GM12878 (cell line): ENCODE measurements around the gene PF4V1. TPM values are rescaled to one million over a fixed set of nuclear protein-coding genes. Genes with fewer than 3 reads are reported as not detected.

Experiments used
- ATAC-seq: fragments of 200-7000 bp; cut with Tn5 transposase; 3 replicates; pipeline ENCODE4 v1.9.1; 2020; ENCODE audit warnings: mild to moderate bottlenecking, moderate library complexity
- BruUV-seq: library from RNA; stranded (reverse); fragments of 400-500 nt; replicated peaks from 2 replicates; lab custom pipeline; 2021; lab: Mats Ljungman, UMichigan
- CTCF ChIA-PET: fragments of 300-600 bp; sonication (Branson Sonifier 250); formaldehyde crosslinking; extraction: SDS; loops from one replicate; lab custom pipeline; 2021; ENCODE audit warnings: inconsistent platforms; lab: Yijun Ruan, JAX
- POLR2A ChIA-PET: fragments of 350-600 bp; formaldehyde crosslinking; extraction: SDS; loops from one replicate; lab custom pipeline; 2021; ENCODE audit warnings: inconsistent platforms; lab: Charles Lee
- RAD21 ChIA-PET: fragments of 300-600 bp; sonication (Branson Sonifier 250); formaldehyde crosslinking; loops from one replicate; lab custom pipeline; 2023; ENCODE audit warnings: antibody characterized with exemption; ENCODE audit not compliant: unreplicated experiment; lab: Charles Lee
- SMC1A ChIA-PET: fragments of 300-600 bp; sonication (Branson Sonifier 250); formaldehyde crosslinking; loops from one replicate; lab custom pipeline; 2023; ENCODE audit not compliant: unreplicated experiment, uncharacterized antibody; lab: Charles Lee
- DNase-seq: peaks from one replicate; pipeline ENCODE4 v3.0.0-alpha.2; 2011; ENCODE audit warnings: low read depth, low spot score
- FAIRE-seq: peaks from 3 replicates; lab custom pipeline; 2011; peaks lifted over from hg19 to GRCh38; lab: Jason Lieb, UNC
- H2AFZ ChIP-seq: 2 replicates; pipeline ENCODE4 v1.6.0; 2011; ENCODE audit warnings: low read depth, low read length, control low read depth; ENCODE audit not compliant: control insufficient read depth
- H3K27ac ChIP-seq: 2 replicates; pipeline ENCODE4 v1.5.1; 2011; ENCODE audit warnings: control low read depth; ENCODE audit not compliant: control insufficient read depth, insufficient read depth
- H3K27me3 ChIP-seq, 2 experiments: replicated peaks in 1 of 2; 2 replicates each; pipeline versions ENCODE4 v1.6.0 to v1.6.1; 2011; ENCODE audit warnings: low read length in 1 of 2; ENCODE audit not compliant: control insufficient read depth in 2 of 2, insufficient read depth in 2 of 2
- H3K36me3 ChIP-seq, 2 experiments: 2 replicates each; pipeline ENCODE4 v1.5.1; 2011; ENCODE audit warnings: low read length in 1 of 2; ENCODE audit not compliant: control insufficient read depth in 2 of 2, insufficient read depth in 2 of 2
- H3K4me1 ChIP-seq: 2 replicates; pipeline ENCODE4 v1.6.1; 2011; ENCODE audit warnings: mild to moderate bottlenecking, low read length, moderate library complexity, mixed read lengths; ENCODE audit not compliant: control insufficient read depth, insufficient read depth
- H3K4me2 ChIP-seq: 2 replicates; pipeline ENCODE4 v1.6.0; 2011; ENCODE audit warnings: control low read depth; ENCODE audit not compliant: control insufficient read depth, insufficient read depth
- H3K4me3 ChIP-seq: fragments of 200-600 bp; sonication (generic); 2 replicates; pipeline ENCODE4 v1.5.1; 2016
- H3K79me2 ChIP-seq: 2 replicates; pipeline ENCODE4 v1.6.0; 2011; ENCODE audit warnings: low read length; ENCODE audit not compliant: control insufficient read depth, insufficient read depth
- H3K9ac ChIP-seq: 2 replicates; pipeline ENCODE4 v1.8.0; 2011; ENCODE audit warnings: low read length, control low read depth, mixed read lengths; ENCODE audit not compliant: control insufficient read depth, insufficient read depth
- H3K9me3 ChIP-seq: replicated peaks from 3 replicates; pipeline ENCODE4 v1.5.1; 2011; ENCODE audit warnings: mild to moderate bottlenecking, low read length; ENCODE audit not compliant: control insufficient read depth, insufficient read depth
- H4K20me1 ChIP-seq: 2 replicates; pipeline ENCODE4 v1.6.0; 2011; ENCODE audit not compliant: control insufficient read depth, insufficient read depth
- ASH2L ChIP-seq: fragments of 300-600, 200-600 bp; sonication (generic); IDR thresholded peaks from 2 replicates; pipeline ENCODE4 v1.6.1; 2017; ENCODE audit warnings: low read depth, mild to moderate bottlenecking, borderline replicate concordance
- BACH1 ChIP-seq: fragments of 450-650 bp; IDR thresholded peaks from 2 replicates; pipeline ENCODE4 v1.6.1; 2017; ENCODE audit warnings: mild to moderate bottlenecking, borderline replicate concordance
- CBFB ChIP-seq: IDR thresholded peaks from 2 replicates; pipeline ENCODE4 v1.6.1; 2016; ENCODE audit warnings: antibody characterized with exemption, low read depth
- CBX5 ChIP-seq: sonication (generic); IDR thresholded peaks from 2 replicates; pipeline ENCODE4 v1.6.1; 2016; ENCODE audit warnings: low read depth, moderate library complexity, mild to moderate bottlenecking, inconsistent platforms
- EED ChIP-seq: sonication (generic); IDR thresholded peaks from 2 replicates; pipeline ENCODE4 v1.6.1; 2016; ENCODE audit warnings: antibody characterized with exemption, low read depth
- EGR1 ChIP-seq, 2 experiments: IDR thresholded peaks; 1 replicate in 1 of 2; 2 replicates in 1 of 2; pipeline ENCODE4 v1.6.1; 2011 to 2012; ENCODE audit warnings: low read depth in 2 of 2, low read length in 2 of 2, borderline replicate concordance in 1 of 2, mild to moderate bottlenecking in 1 of 2, moderate library complexity in 1 of 2
- ETV6 ChIP-seq, 2 experiments: fragments of 450-650 bp in 1 of 2; IDR thresholded peaks in 1 of 2; conservative IDR thresholded peaks in 1 of 2; 2 replicates each; pipeline ENCODE4 v1.6.1; 2014; ENCODE audit warnings: antibody characterized with exemption in 1 of 2, borderline replicate concordance in 1 of 2, low read depth in 1 of 2, mild to moderate bottlenecking in 1 of 2, moderate library complexity in 1 of 2
- JUNB ChIP-seq: IDR thresholded peaks from 2 replicates; pipeline ENCODE4 v1.6.1; 2016; ENCODE audit warnings: antibody characterized with exemption, mild to moderate bottlenecking
- JUND ChIP-seq: IDR thresholded peaks from 2 replicates; pipeline ENCODE4 v1.6.1; 2012; ENCODE audit warnings: low read depth, mild to moderate bottlenecking, low read length, improper control_type of control experiment, moderate library complexity
- KLF5 ChIP-seq: fragments of 450-650 bp; IDR thresholded peaks from 2 replicates; pipeline ENCODE4 v1.6.1; 2014; ENCODE audit warnings: mild to moderate bottlenecking; ENCODE audit not compliant: partially characterized antibody
- RELB ChIP-seq: fragments of 450-650 bp; IDR thresholded peaks from 2 replicates; pipeline ENCODE4 v1.6.1; 2017; ENCODE audit warnings: low read depth, mild to moderate bottlenecking, moderate library complexity
- SIX5 ChIP-seq: IDR thresholded peaks from 2 replicates; pipeline ENCODE4 v1.6.1; 2011; ENCODE audit warnings: mild to moderate bottlenecking, low read depth, low read length, moderate library complexity; ENCODE audit not compliant: severe bottlenecking
- SMC3 ChIP-seq: IDR thresholded peaks from 2 replicates; pipeline ENCODE4 v1.6.1; 2011; ENCODE audit warnings: low read length, improper control_type of control experiment, borderline replicate concordance
- TARDBP ChIP-seq: IDR thresholded peaks from 2 replicates; pipeline ENCODE4 v1.6.1; 2016; ENCODE audit warnings: borderline replicate concordance
- ZNF217 ChIP-seq: fragments of 450-650 bp; IDR thresholded peaks from 2 replicates; pipeline ENCODE4 v1.6.1; 2017; ENCODE audit warnings: antibody characterized with exemption, mild to moderate bottlenecking
- ZNF384 ChIP-seq: IDR thresholded peaks from 2 replicates; pipeline ENCODE4 v1.6.1; 2012; ENCODE audit warnings: low read depth, mild to moderate bottlenecking, low read length, improper control_type of control experiment, borderline replicate concordance
- WGBS: methylation state at CpG from one replicate; pipeline ENCODE4 v1.1.6; 2016; ENCODE audit warnings: low lambda C conversion rate; ENCODE audit not compliant: insufficient replicate concordance, insufficient coverage; ENCODE audit errors: missing lambda C conversion rate; 5-methylcytosine and 5-hydroxymethylcytosine counted together
- in situ Hi-C: fragments of 300-500 bp; cut with MboI; formaldehyde crosslinking; loops from 9 replicates; pipeline ENCODE4 v1.14.3; 2018; ENCODE audit warnings: mixed read lengths
- intact Hi-C: fragments of 100-400 bp; cut with micrococcal nuclease; formaldehyde crosslinking; loops from one replicate; pipeline ENCODE4 v1.14.2; 2022; ENCODE audit not compliant: unreplicated experiment
- polyA plus RNA-seq, 11 experiments: library from polyadenylated mRNA; depleted of rRNA in 4 of 11; unstranded in 6 of 11; stranded (reverse) in 5 of 11; fragments of >200 nt; fragmentation: Nextera tagmentation in 4 of 11; fragmentation: Illumina TruSeq in 1 of 11; extraction: Ambion mirVana in 4 of 11; extraction: Trizol in 1 of 11; gene quantifications; 1 replicate in 1 of 11; 2 replicates in 10 of 11; pipeline versions ENCODE4 v1.2.1 to v1.2.3, GENCODE V29; 2011 to 2016; ENCODE audit warnings: inconsistent platforms in 2 of 11, missing spikeins in 2 of 11, low read depth in 1 of 11
- total RNA-seq, 4 experiments: library from RNA; depleted of rRNA in 3 of 4; stranded (reverse); fragments of >200 nt in 3 of 4; fragmentation: Illumina TruSeq in 1 of 4; extraction: Trizol in 1 of 4; gene quantifications; 2 replicates each; pipeline versions ENCODE4 v1.2.1 to v1.2.3, GENCODE V29; 2013 to 2021
- TF ChIP-seq, protein P1 (sequence below): IDR thresholded peaks from 2 replicates; pipeline ENCODE4 v1.6.1; 2011; ENCODE audit warnings: low read depth, mild to moderate bottlenecking, low read length, moderate library complexity, borderline replicate concordance; ENCODE audit errors: extremely low read depth

Gene PF4V1
- total and polyA plus RNA-seq, 10 of the 15 experiments (the other 5 are each of a cell fraction or from before 2014, with no cell fraction given) = not detected

DNA sequence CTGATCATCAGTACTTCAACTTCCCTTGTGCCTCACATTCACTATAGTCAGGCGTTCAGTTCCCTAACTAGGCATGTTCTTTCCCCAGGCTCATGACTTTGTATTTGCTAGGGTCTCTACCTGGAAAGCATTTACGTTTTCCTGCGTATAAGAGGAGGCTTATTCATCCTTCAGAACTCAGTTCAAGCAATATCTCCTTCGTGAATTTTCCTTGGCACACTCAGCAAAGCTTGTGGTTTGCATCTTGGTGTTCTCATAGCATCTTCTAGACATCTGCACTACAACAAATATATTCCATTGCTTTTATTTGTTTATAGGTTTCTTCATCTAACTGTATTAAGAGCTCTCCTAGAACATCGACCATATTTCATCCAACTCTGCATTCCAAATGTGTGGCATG lies 14.0 kb upstream of the PF4V1 start:
- POLR2A ChIA-PET = no interaction called here

DNA sequence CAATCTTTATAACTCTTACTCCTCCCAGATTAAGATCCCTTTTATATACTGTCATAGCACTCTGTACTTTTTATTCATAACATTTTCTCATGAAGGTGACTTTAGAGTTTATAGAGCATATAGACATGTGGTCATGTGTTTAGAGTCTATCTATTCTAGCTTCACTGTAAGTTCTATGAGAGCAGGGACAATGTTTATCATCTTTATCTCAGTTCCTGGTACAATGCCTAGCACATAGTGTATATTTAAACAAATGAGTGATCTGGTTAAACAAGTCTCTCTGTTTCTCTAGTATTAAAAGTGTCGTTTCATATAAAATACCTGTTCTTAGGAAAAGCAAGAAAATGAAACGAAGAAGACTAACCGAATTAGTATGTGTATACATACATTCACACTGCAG lies 13.4 kb upstream of the PF4V1 start:
- FAIRE-seq = no peak
- no peak for TF ChIP-seq SIX5
- no peak for TF ChIP-seq ETV6 (conservative IDR thresholded peaks at IDR 0.05 in 1 of 2, IDR thresholded peaks at IDR 0.05 in 1 of 2; ENCODE audit: borderline replicate concordance in 1 of 2, low read depth in 1 of 2)
- TF ChIP-seq EED = no peak
- no peak for TF ChIP-seq ZNF384
- no peak for TF ChIP-seq CBX5
- TF ChIP-seq CBFB = no peak
- no peak for TF ChIP-seq RELB
- no peak for TF ChIP-seq JUND
- TF ChIP-seq SMC3 = no peak
- no peak for TF ChIP-seq BACH1
- TF ChIP-seq JUNB = no peak
- TF ChIP-seq ASH2L = no peak
- TF ChIP-seq TARDBP = no peak

More for the DNA sequence above, 14.0 kb upstream of the PF4V1 start:
- in situ Hi-C loops (no loop called here), intact Hi-C loops (no loop called here)
- TF ChIP-seq ZNF217 (no peak), KLF5 (no peak), EGR1 (IDR thresholded peaks at IDR 0.05; ENCODE audit: borderline replicate concordance in 1 of 2, low read depth in 2 of 2, low read length in 2 of 2) (no peak)
- TF ChIP-seq, protein P1, sequence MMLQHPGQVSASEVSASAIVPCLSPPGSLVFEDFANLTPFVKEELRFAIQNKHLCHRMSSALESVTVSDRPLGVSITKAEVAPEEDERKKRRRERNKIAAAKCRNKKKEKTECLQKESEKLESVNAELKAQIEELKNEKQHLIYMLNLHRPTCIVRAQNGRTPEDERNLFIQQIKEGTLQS = no peak
- no peaks in the 10 kb centered on the region for H4K20me1 ChIP-seq
- H2AFZ ChIP-seq = no peak overlapping the region
- ATAC-seq (no peak), DNase-seq (no peak), FAIRE-seq (no peak)
- no peaks in the 10 kb centered on the region for H3K4me1 ChIP-seq
- peaks cover 0 to 3% of the 10 kb centered on the region in 2 experiments; a peak in 3 of 4 replicates for H3K27me3 ChIP-seq
- ChIA-PET RAD21 (interaction anchor here (0.6 kb wide), 1 partner anchor 127 kb away, joined by 3 read pairs; no protein-coding TSS in a partner anchor), CTCF (no interaction called here), SMC1A (no interaction called here)
- no peaks in the 10 kb centered on the region for H3K9me3 ChIP-seq
- no peak overlapping the region for H3K9ac ChIP-seq
- BruUV-seq = no TSS peak
- H3K79me2 ChIP-seq = no peaks in the 10 kb centered on the region
- WGBS = 6% methylated on average over 5 of the region's 5 CpGs
- no peak overlapping the region for H3K27ac ChIP-seq
- no peaks in the 10 kb centered on the region for H3K36me3 ChIP-seq
- no peak overlapping the region for H3K4me3 ChIP-seq
- no peak overlapping the region for H3K4me2 ChIP-seq

More for the DNA sequence above, 13.4 kb upstream of the PF4V1 start:
- Histone ChIP-seq H3K79me2 (no peaks in the 10 kb centered on the region), H3K9me3 (no peaks in the 10 kb centered on the region), H3K4me2 (no peak overlapping the region), H3K9ac (no peak overlapping the region), H3K36me3 (no peaks in the 10 kb centered on the region), H3K4me3 (no peak overlapping the region), H2AFZ (no peak overlapping the region), H3K27me3 (peaks cover 0 to 3% of the 10 kb centered on the region in 2 experiments; a peak in 3 of 4 replicates), H4K20me1 (no peaks in the 10 kb centered on the region), H3K27ac (no peak overlapping the region), H3K4me1 (no peaks in the 10 kb centered on the region)
- SMC1A ChIA-PET = no interaction called here
- CTCF ChIA-PET = no interaction called here
- WGBS = 57% methylated on average over 3 of the region's 3 CpGs
- intact Hi-C loops = no loop called here
- no TSS peak for BruUV-seq
- RAD21 ChIA-PET = interaction anchor here (0.6 kb wide), 1 partner anchor 128 kb away, joined by 3 read pairs; no protein-coding TSS in a partner anchor
- POLR2A ChIA-PET = no interaction called here
- ATAC-seq (no peak), DNase-seq (no peak)
- in situ Hi-C loops = no loop called here
